GM19397 (cell line): ENCODE measurements around the gene POMC.
"Not testable (repeated sequence)": the region's sequence is repeated elsewhere in the genome, so short reads cannot be mapped to it uniquely, and the experiment has no call there.

Experiments
- ATAC-seq: cut with Tn5 transposase; IDR thresholded peaks from one replicate; pipeline ENCODE4 v1.9.1; 2021; ENCODE audit warnings: mild to moderate bottlenecking, moderate library complexity; ENCODE audit not compliant: unreplicated experiment

The POMC gene

GRCh38 chr2:25168256-25169072 is at the start of gene POMC:
POMC (minus strand) TSS chr2:25168580; CDS start chr2:25164772, 3,808 bp downstream.
- ATAC-seq = no peak

DNA sequence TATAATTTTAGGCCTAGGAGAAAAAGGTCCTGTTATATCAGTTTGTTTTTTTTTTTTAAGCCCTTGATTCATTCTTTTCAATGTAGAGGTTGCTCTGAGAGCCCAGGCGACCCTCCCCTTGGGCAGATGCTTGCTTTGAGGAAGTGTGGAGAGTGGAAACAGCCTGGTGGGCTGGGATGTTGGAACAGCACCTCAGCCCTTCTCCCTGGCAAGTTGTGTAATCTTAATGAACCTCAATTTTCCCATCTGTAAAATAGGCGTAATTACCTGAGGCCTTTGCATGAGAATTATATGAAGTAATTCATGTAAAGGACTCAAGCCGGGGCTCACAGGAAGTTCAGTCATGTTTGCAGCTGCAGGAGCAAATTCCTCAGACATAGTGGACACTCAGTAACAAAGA is 49.7 kb upstream of the POMC start:
- ATAC-seq = no peak

- peak; percentile 78 for ATAC-seq
Measured at GRCh38 chr2:25215948-25216679, 47.7 kb upstream of the POMC start.

DNA sequence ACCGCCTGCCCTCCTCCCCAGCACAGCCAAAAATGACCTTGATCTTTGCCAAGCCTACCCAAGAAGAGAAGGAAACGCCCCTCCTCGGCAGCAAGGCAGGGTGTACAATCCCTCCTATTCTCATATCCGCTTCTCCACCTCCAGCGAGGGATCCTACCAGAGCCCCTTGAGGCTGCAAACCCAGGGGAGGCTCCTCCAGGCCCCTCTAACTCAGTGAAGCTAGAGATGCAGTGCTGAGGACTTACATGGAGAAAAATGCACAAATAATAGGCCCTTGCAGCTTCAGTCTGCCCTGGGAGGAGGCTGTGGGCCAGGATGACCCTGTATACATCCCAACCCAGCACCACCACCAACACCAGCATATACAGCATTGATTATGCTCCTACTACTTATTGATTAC is 46.9 kb upstream of the POMC start:
- ATAC-seq = no peak

DNA sequence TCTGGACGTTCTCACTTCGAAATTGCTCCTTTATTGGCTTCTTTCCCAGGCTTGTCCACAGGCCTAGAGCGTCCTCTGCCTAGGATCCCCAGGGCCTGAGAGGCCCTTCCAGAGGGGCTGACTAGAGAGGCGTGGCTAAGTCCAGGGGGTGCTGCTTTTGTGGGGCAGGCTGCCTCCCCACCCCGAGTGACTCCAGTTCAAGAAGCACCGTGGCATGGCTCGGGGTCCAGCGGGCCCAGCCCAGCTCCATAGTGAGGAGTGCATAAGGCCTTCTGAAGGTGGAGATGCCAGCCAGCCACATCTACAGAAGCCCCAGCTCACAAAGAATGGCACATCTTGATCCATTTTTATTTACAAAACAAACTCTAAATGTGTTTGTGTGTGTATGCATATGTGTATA is 44.8 kb upstream of the POMC start:
- no peak for ATAC-seq

DNA sequence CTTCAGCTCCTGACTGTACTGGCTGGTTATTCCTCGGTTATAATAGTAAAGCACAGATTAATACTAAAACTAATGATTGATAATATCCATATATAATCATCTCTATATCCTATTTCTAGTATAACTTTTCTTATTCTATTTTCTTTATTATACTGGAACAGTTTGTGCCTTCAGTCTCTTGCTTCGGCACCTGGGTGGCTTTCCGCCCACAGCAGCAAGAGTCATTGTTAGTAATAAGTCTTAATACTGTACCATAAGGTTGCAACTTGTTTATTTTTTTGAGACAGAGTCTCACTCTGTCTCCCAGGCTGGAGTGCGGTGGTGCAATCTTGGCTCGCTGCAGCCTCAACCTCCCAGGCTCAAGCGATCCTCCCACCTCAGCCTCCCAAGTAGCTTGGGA is 42.5 kb upstream of the POMC start:
- not testable (repeated sequence) for ATAC-seq

- no peak for ATAC-seq
Measured at GRCh38 chr2:25207078-25207545, 38.7 kb upstream of the POMC start.

DNA sequence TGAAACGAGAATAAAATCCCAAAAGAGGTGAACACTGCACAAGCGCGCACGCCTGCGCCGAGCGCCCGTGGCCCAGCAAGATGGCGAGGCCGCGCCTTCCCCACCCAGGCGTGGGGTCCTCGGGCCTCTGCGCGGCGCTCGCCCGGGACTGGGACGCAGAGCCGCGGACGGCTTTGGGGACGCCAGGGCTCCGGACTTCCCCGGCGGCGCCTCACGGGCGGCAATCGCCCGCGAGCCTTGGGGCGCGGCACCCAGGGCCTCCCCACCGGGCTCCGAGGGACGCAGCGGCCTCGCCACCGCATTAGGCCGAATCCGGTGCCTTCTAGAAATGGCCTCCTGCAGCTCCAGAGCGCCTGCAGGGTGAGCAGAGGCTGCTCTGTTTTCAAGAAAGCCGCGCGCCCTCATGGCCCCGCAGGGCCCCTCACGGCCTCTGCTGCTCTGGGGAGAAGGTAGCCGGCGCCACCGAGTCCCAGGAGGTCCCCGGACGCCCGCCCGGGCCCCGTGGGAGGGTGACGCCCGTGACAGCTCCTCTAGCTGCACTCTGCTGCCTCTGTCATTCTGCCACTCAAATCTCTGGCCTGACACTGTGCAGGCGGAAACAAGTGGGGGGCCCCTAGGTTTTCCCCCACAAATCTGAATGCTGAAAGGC is 35.9 kb upstream of the POMC start:
- ATAC-seq = no peak

- ATAC-seq = no peak
Measured at GRCh38 chr2:25202275-25202674, 33.9 kb upstream of the POMC start.

DNA sequence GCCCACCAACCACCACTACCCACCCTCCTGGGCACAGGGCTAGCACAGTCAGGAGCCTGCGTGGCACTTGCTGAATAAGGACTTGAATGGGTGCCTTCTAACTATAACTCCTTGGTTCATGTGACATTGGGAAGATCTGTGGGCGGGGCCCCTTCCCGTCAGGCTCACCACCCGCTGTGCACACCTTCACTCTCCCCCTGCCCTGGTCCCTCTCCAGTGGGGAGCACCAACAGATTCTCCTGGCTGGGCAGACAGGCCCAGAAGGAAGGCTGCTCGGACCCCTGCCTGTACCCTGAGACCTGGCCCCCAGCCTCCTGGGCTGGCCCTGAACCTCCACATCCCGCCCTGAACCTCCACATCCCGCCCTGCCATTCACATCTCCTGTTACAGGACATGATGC is 33.4 kb upstream of the POMC start:
- no peak for ATAC-seq

DNA sequence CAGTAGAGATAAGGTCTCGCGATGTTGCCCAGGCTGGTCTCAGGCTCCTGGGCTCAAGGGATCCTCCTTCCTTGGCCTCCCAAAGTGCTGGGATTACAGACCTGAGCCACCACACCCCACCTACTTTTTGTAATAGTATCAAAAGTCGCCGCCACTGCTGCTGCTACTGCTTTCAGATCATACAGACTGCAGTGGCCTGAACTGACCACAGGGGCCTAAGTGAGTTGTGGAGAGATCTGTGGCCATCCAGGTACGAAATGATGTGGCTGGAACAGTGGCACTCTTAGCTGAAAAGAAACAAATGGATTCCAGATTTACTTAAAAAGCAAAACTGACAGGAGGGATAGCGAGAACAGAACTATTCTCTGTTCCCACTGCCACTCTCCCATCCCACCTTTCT is 32.9 kb upstream of the POMC start:
- ATAC-seq = no peak

GRCh38 chr2:25198576-25198975 is 30.2 kb upstream of the POMC start:
- ATAC-seq = no peak

GRCh38 chr2:25198209-25198525 is 29.8 kb upstream of the POMC start:
- no peak for ATAC-seq

- ATAC-seq = no peak
Measured at GRCh38 chr2:25197336-25198208, 29.2 kb upstream of the POMC start.

DNA sequence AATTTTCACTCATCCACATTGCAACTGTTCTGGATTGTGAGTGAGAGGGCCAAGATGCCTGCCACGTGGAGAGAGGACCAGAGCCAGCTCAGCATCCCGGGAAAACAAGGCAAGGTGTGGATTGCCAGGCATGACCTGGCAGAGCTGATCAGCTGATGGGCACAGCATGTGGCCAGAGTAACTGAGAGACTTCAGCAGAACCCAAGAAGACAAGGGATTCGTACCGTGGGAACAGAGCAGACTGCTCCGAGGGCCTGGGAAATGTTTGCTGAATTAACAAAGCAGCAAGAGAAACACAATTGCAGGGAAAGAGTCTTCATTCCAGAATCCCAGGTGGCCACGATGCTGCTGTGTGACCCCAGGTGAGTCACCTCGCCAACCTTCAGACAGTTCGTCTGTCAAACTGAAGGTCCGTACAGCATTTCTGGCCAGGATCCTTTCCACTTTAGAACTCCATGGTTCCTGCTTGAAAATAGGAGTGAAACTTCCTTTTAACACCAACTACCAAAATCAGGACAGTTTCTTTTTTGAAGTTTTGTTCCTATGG is 26.3 kb upstream of the POMC start:
- no peak for ATAC-seq

GRCh38 chr2:25190536-25190935 is 22.2 kb upstream of the POMC start:
- ATAC-seq = no peak

- ATAC-seq = no peak
Measured at GRCh38 chr2:25188405-25188804, 20.0 kb upstream of the POMC start.

- no peak for ATAC-seq
Measured at GRCh38 chr2:25187729-25188350, 19.5 kb upstream of the POMC start.

- ATAC-seq = no peak
Measured at GRCh38 chr2:25184254-25184653, 15.9 kb upstream of the POMC start.

DNA sequence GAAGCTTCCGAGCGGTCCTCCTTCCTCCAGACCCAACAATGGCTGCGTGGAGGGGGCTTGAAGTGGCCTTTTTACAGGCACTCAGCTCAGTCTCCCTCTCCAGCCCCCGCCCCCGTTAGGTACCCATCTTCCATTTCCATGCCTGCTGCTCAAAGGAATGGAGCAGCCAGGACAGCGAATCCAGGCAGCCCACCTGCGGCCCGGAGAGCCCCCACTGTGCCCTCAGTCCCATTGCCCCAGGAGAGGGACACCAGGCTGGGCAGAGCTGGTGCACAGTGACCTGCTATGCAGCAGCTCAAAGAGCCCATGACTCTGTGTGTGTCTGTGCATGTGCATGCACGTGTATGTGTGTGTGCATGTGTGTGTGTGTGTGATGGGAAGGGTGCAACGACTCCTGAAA is 10.6 kb upstream of the POMC start:
- no peak for ATAC-seq
